Esophagus squamous epithelium (tissue), 5 donors: Measurements from ENCODE around the gene ANO2. TPM values are rescaled to one million over a fixed set of nuclear protein-coding genes. Genes with fewer than 3 reads are reported as not detected.
"Not testable (repeated sequence)": the region's sequence is repeated elsewhere in the genome, so short reads cannot be mapped to it uniquely, and the experiment has no call there.

Experiments used
- DNase-seq: peaks from one replicate; lab custom pipeline; 2025; lab: John Stamatoyannopoulos, UW
- H3K27ac ChIP-seq, 4 donors: fragments of 200-600 bp; sonication (generic); one replicate each; pipeline ENCODE4 v1.5.1; 2016 to 2019; ENCODE audit warnings: mild to moderate bottlenecking in 1 of 4
- H3K27me3 ChIP-seq, 4 donors: fragments of 200-600 bp; sonication (generic); 1 replicate in 3 of 4; 2 replicates in 1 of 4; pipeline versions ENCODE4 v1.5.1 to v1.6.0; 2017 to 2021; ENCODE audit warnings: antibody characterized with exemption in 1 of 4
- H3K36me3 ChIP-seq, 3 donors: fragments of 200-600 bp; sonication (generic); one replicate each; pipeline ENCODE4 v1.5.1; 2016 to 2019
- H3K4me1 ChIP-seq, 3 donors: fragments of 200-600 bp; sonication (generic); one replicate each; pipeline ENCODE4 v1.5.1; 2017 to 2019
- H3K4me3 ChIP-seq, 4 donors: fragments of 200-600 bp; sonication (generic); 1 replicate in 3 of 4; 2 replicates in 1 of 4; pipeline ENCODE4 v1.5.1; 2016 to 2019; ENCODE audit warnings: mild to moderate bottlenecking in 2 of 4, moderate library complexity in 1 of 4
- H3K9me3 ChIP-seq, 3 donors: fragments of 200-600 bp; sonication (generic); one replicate each; pipeline ENCODE4 v1.5.1; 2016 to 2019
- CTCF ChIP-seq, 6 experiments: fragments of 450-650 bp in 4 of 6; fragments of 200-600 bp in 2 of 6; sonication (generic) in 2 of 6; IDR thresholded peaks; one replicate each; pipeline ENCODE4 v1.5.1; 2016 to 2019; ENCODE audit warnings: antibody characterized with exemption in 6 of 6, mild to moderate bottlenecking in 4 of 6, moderate library complexity in 4 of 6
- POLR2A ChIP-seq, 4 donors: fragments of 450-650 bp; IDR thresholded peaks; one replicate each; pipeline ENCODE4 v1.6.1; 2017; ENCODE audit warnings: antibody characterized with exemption in 4 of 4, mild to moderate bottlenecking in 4 of 4, moderate library complexity in 3 of 4
- WGBS, 2 donors: methylation state at CpG; one replicate each; pipeline ENCODE4 v1.1.5; 2018; 5-methylcytosine and 5-hydroxymethylcytosine counted together
- intact Hi-C: fragments of 100-400 bp; cut with DNase I; formaldehyde crosslinking; loops from one replicate; pipeline ENCODE4 v1.15.0; 2022
- total RNA-seq, 4 donors: library from RNA; depleted of rRNA; stranded (reverse); fragments of >200 nt; gene quantifications; one replicate each; pipeline ENCODE4 v1.1.0, GENCODE V29; 2016
- donor health status: DM: yes; HTN: yes; CAD: no.

Gene ANO2
- total RNA-seq, 4 donors from 2014 or later: 0.49 to 11.8 (median 3.1) TPM

GRCh38 chr12:5685935-5686334, 259.1 kb downstream of the ANO2 start:
- 31 to 42% methylated on average over 2 to 3 of the region's 3 CpGs for WGBS, 2 donors
- H3K4me3 ChIP-seq: no peak overlapping the region
- TF ChIP-seq POLR2A (IDR thresholded peaks at IDR 0.05) (no peak), CTCF (IDR thresholded peaks at IDR 0.05) (no peak)
- H3K27me3 ChIP-seq: no peaks in the 10 kb centered on the region
- no peaks in the 10 kb centered on the region for H3K4me1 ChIP-seq
- DNase-seq: no peak
- intact Hi-C loops: no loop called here
- no peak overlapping the region for H3K27ac ChIP-seq
- no peaks in the 10 kb centered on the region for H3K36me3 ChIP-seq
- no peaks in the 10 kb centered on the region for H3K9me3 ChIP-seq

GRCh38 chr12:5684989-5685388, 260.1 kb downstream of the ANO2 start:
- Histone ChIP-seq H3K27ac (no peak overlapping the region), H3K4me1 (no peaks in the 10 kb centered on the region), H3K36me3 (no peaks in the 10 kb centered on the region), H3K4me3 (no peak overlapping the region), H3K9me3 (no peaks in the 10 kb centered on the region), H3K27me3 (peaks cover 0 to 9% (median 0%) of the 10 kb centered on the region in 4 donors)
- no peak for DNase-seq
- intact Hi-C loops: no loop called here
- TF ChIP-seq CTCF (IDR thresholded peaks at IDR 0.05) (no peak), POLR2A (IDR thresholded peaks at IDR 0.05) (no peak)
- WGBS, 2 donors: 70 to 100% methylated on average over 1 of the region's 2 CpGs

- no peaks in the 10 kb centered on the region for H3K36me3 ChIP-seq
- TF ChIP-seq POLR2A (IDR thresholded peaks at IDR 0.05) (no peak), CTCF (IDR thresholded peaks at IDR 0.05) (no peak)
- no peak overlapping the region for H3K4me3 ChIP-seq
- intact Hi-C loops: no loop called here
- WGBS, 2 donors: 75 to 83% methylated on average over 3 of the region's 3 CpGs
- H3K9me3 ChIP-seq: no peaks in the 10 kb centered on the region
- peaks cover 0 to 11% (median 0%) of the 10 kb centered on the region in 4 donors for H3K27me3 ChIP-seq
- no peak overlapping the region for H3K27ac ChIP-seq
- H3K4me1 ChIP-seq: no peaks in the 10 kb centered on the region
- no peak for DNase-seq
These were observed 262.5 kb downstream of the ANO2 start for GRCh38 chr12:5682581-5682980.

- Histone ChIP-seq H3K27ac (no peak overlapping the region), H3K9me3 (no peaks in the 10 kb centered on the region), H3K4me3 (no peak overlapping the region), H3K27me3 (peaks cover 0 to 11% (median 0%) of the 10 kb centered on the region in 4 donors), H3K4me1 (no peaks in the 10 kb centered on the region), H3K36me3 (no peaks in the 10 kb centered on the region)
- TF ChIP-seq CTCF (IDR thresholded peaks at IDR 0.05): no peak
- no peak for TF ChIP-seq POLR2A (IDR thresholded peaks at IDR 0.05)
- no peak for DNase-seq
- intact Hi-C loops: no loop called here
- 66 to 85% methylated on average over 4 to 5 of the region's 5 CpGs for WGBS, 2 donors
These were observed 266.9 kb downstream of the ANO2 start for GRCh38 chr12:5678176-5678575.

GRCh38 chr12:5669624-5670023, 275.4 kb downstream of the ANO2 start:
- H3K4me3 ChIP-seq, H3K9me3 ChIP-seq, H3K36me3 ChIP-seq, H3K4me1 ChIP-seq, intact Hi-C loops, H3K27me3 ChIP-seq, H3K27ac ChIP-seq, DNase-seq: not testable (repeated sequence)
- 82 to 100% methylated on average over 1 of the region's 1 CpG for WGBS, 2 donors

GRCh38 chr12:5665615-5666014, 279.4 kb downstream of the ANO2 start:
- no peak for DNase-seq
- intact Hi-C loops: no loop called here
- WGBS, 2 donors: 75 to 100% methylated on average over 1 to 3 of the region's 4 CpGs
- Histone ChIP-seq H3K9me3 (no peaks in the 10 kb centered on the region), H3K27ac (no peak overlapping the region), H3K4me1 (no peaks in the 10 kb centered on the region), H3K27me3 (peaks cover 0 to 2% (median 0%) of the 10 kb centered on the region in 4 donors), H3K4me3 (no peak overlapping the region), H3K36me3 (no peaks in the 10 kb centered on the region)
- TF ChIP-seq POLR2A (IDR thresholded peaks at IDR 0.05) (no peak), CTCF (IDR thresholded peaks at IDR 0.05) (no peak)
